22Rv1 (cell line): ENCODE data around the gene ABHD17C.

Source experiments
- CTCF ChIP-seq: fragments of 450-650 bp; IDR thresholded peaks from 2 replicates; pipeline ENCODE4 v1.5.1; 2017; ENCODE audit warnings: mild to moderate bottlenecking
- ZFX ChIP-seq: fragments of 450-650 bp; IDR thresholded peaks from 2 replicates; pipeline ENCODE4 v1.6.1; 2017; ENCODE audit warnings: antibody characterized with exemption, borderline replicate concordance

GRCh38 chr15:80790236-80790635 is 95.1 kb downstream of the ABHD17C start:
- no peak for TF ChIP-seq CTCF
- no peak for TF ChIP-seq ZFX
